ENCODE data around the gene VWA3B. TPM values are rescaled to one million over a fixed set of nuclear protein-coding genes. Genes with fewer than 3 reads are reported as not detected.
A peak's percentile ranks its signal among the peaks of the same experiment; 100 is the strongest.
"Not testable (repeated sequence)": the region's sequence is repeated elsewhere in the genome, so short reads cannot be mapped to it uniquely, and the experiment has no call there.

Gene VWA3B
- total and polyA plus RNA-seq, 12 donors: 0.06 to 1.4 (median 0.62) TPM; not detected in 1

DNA sequence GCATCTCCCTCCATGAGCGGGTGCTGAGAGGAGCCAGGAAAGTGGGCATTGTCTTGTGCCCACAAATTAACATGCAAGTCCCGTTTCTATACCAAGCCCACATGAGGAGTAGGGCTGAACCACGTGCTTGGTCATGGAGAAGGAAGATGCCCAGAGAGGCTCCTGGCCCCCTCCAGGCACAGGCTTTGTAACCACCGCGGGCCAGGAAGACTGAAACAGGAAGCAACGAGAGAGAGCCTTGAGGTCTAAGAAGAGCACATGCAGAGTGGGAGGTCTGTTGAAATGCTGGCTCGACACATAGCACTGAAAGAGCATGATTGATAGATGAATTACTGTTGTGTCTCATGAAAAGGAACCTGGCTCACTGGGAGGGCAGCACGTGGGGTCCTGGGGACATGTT lies 36.3 kb downstream of the VWA3B start:
- H3K27me3 ChIP-seq: peaks cover 0 to 5% (median 0%) of the 10 kb centered on the region in 7 donors
- no peaks in the 10 kb centered on the region for H3K9me3 ChIP-seq
- H3K4me1 ChIP-seq: peaks cover 0 to 31% (median 8%) of the 10 kb centered on the region in 9 donors
- WGBS, 2 donors: 59 to 61% methylated on average over 8 of the region's 8 CpGs
- TF ChIP-seq, protein P1, sequence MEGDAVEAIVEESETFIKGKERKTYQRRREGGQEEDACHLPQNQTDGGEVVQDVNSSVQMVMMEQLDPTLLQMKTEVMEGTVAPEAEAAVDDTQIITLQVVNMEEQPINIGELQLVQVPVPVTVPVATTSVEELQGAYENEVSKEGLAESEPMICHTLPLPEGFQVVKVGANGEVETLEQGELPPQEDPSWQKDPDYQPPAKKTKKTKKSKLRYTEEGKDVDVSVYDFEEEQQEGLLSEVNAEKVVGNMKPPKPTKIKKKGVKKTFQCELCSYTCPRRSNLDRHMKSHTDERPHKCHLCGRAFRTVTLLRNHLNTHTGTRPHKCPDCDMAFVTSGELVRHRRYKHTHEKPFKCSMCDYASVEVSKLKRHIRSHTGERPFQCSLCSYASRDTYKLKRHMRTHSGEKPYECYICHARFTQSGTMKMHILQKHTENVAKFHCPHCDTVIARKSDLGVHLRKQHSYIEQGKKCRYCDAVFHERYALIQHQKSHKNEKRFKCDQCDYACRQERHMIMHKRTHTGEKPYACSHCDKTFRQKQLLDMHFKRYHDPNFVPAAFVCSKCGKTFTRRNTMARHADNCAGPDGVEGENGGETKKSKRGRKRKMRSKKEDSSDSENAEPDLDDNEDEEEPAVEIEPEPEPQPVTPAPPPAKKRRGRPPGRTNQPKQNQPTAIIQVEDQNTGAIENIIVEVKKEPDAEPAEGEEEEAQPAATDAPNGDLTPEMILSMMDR (IDR thresholded peaks at IDR 0.05): no peak
- H3K27ac ChIP-seq: no peak overlapping the region
- no peak for DNase-seq
- no peaks in the 10 kb centered on the region for H3K36me3 ChIP-seq
- no peak overlapping the region for H3K4me3 ChIP-seq
- intact Hi-C loops (cut with DNase I): no loop called here
- no peak for ATAC-seq

DNA sequence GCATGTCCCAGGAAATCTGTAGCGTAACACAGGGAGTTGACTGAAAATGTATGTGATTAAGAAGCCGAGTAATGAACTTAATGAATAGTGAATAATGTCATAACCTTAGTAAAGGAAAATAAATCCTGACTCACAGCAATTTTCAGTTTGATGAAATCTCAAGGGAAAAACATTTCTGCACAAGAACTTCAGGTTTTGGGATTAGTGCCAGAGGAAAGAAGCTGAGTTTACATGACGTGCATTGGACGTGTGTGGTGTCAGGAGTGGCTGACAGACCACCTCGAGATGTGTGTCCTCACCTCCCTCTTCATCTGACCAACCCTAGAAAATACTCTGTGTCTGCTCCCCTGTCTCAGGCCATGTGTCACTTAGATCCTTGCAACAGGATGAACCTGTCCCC lies 39.1 kb downstream of the VWA3B start:
- Histone ChIP-seq H3K4me3 (no peak overlapping the region), H3K27me3 (no peaks in the 10 kb centered on the region), H3K4me1 (peaks cover 0 to 23% (median 8%) of the 10 kb centered on the region in 9 donors), H3K9me3 (no peaks in the 10 kb centered on the region), H3K36me3 (no peaks in the 10 kb centered on the region), H3K27ac (no peak overlapping the region)
- intact Hi-C loops (cut with DNase I): no loop called here
- 59 to 71% methylated on average over 5 of the region's 5 CpGs for WGBS, 2 donors
- DNase-seq (no peak), ATAC-seq (no peak)
- TF ChIP-seq, protein P1 (IDR thresholded peaks at IDR 0.05): no peak

DNA sequence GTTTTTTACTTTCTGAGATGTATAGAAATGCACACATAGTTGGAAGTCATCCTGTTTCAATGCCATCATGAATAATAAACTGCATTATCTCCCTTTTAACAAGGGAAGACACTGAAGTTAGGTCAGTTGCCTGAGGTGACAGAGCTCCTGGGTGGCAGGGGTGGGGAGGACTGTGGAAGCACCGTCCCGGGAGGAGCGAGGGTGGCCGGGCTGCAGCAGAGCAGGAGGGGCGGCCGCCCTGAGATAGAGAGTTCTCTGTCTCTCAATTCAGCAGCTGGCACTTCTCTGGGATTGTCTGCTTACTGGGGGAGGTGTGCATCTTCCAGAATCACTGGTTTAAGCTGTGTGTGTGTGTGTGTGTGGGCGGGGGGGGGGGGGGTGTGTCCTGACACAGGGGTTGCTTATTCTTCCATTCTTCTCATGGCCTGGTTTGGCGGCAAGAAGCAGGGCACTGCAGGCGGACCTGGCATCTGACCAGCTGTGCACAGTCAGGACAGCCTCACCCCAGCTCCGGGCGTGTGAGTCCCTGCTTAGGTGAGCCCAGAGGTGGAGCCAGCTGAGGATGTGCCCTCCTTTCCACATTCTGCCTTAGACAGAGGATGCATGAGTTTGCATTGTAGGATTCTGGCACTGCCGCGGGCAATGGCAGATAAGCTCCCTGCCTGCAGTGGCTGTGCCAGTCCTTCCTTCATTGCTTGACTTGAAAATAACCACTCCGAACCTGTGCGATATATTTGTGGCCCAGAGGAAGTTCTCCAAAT lies 40.4 kb downstream of the VWA3B start:
- no peaks in the 10 kb centered on the region for H3K9me3 ChIP-seq

DNA sequence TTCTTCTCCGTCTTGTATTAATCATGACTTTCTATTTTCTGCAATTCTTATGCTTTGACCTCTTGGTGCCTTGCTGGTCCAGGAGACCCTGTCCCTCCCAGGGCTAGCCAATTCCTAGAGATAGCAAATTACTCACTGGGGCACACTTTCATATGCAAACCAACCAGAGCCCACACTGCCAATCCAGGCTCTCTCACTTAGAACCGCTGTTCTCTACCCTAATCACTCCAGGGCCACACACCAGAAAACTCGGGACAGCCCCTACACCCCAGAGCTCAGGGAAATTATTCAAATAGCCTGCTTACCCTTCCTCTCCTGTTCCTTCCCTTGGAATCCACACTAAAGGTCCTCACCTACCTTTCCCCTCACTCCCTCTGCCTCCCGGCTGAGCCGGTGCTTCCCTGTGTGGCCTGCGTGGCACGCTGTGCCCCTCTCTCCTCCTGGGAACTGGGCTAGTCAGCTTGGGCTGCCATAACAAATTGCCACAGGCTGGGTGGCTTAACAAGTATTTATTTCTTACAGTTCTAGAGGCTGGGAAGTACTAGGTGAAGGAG lies 41.7 kb downstream of the VWA3B start:
- intact Hi-C loops (cut with DNase I): no loop called here
- ATAC-seq (no peak), DNase-seq (no peak)
- WGBS, 2 donors: 88 to 97% methylated on average over 7 of the region's 7 CpGs
- Histone ChIP-seq H3K27ac (no peak overlapping the region), H3K4me1 (peaks cover 0 to 22% (median 8%) of the 10 kb centered on the region in 9 donors), H3K4me3 (no peak overlapping the region), H3K9me3 (no peaks in the 10 kb centered on the region), H3K36me3 (no peaks in the 10 kb centered on the region), H3K27me3 (no peaks in the 10 kb centered on the region)
- TF ChIP-seq, protein P1 (IDR thresholded peaks at IDR 0.05): no peak

More for the DNA sequence above, 40.4 kb downstream of the VWA3B start:
- Histone ChIP-seq H3K4me3 (no peak overlapping the region), H3K27ac (peak overlapping the region in 4 of 10 donors; percentile 3 to 46 (median 18)), H3K36me3 (no peaks in the 10 kb centered on the region), H3K4me1 (peaks cover 0 to 22% (median 8%) of the 10 kb centered on the region in 9 donors), H3K27me3 (no peaks in the 10 kb centered on the region)
- WGBS, 2 donors: 51 to 64% methylated on average over 14 to 15 of the region's 15 CpGs
- intact Hi-C loops (cut with DNase I): no loop called here
- TF ChIP-seq, protein P1 (IDR thresholded peaks at IDR 0.05): no peak
- ATAC-seq: peak in 7 of 8 donors; percentile 33 to 75 (median 65)
- peak in 1 of 2 donors; percentile 18 for DNase-seq

DNA sequence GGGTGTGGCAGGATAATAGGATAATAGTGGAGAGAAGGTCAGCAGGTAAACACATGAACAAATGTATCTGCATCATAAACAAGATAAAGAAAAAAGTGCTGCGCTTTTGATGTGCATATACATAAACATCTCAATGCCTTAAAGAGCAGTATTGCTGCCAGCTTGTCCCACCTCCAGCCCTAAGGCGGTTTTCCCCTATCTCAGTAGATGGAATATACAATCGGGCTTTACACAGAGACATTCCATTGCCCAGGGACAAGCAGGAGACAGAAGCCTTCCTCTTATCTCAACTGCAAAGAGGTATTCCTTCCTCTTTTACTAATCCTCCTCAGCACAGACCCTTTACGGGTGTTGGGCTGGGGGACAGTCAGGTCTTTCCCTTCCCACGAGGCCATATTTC lies 43.1 kb downstream of the VWA3B start:
- WGBS, 2 donors: 43 to 47% methylated on average over 5 of the region's 5 CpGs
- DNase-seq; H3K36me3 ChIP-seq; H3K27ac ChIP-seq; intact Hi-C loops (cut with DNase I); H3K9me3 ChIP-seq; ATAC-seq; H3K27me3 ChIP-seq; H3K4me3 ChIP-seq: not testable (repeated sequence)
- peaks cover 0 to 33% (median 16%) of the 10 kb centered on the region in 9 donors for H3K4me1 ChIP-seq

All from heart right ventricle (tissue), 16 donors.